SHP77 (cell line): Measurements from ENCODE around the gene CLDND1.
"Not testable (repeated sequence)": the region's sequence is repeated elsewhere in the genome, so short reads cannot be mapped to it uniquely, and the experiment has no call there.

Experiments used
- DNase-seq, 2 experiments: peaks; one replicate each; lab custom pipeline; 2025; lab: John Stamatoyannopoulos, UW

The CLDND1 gene

DNA sequence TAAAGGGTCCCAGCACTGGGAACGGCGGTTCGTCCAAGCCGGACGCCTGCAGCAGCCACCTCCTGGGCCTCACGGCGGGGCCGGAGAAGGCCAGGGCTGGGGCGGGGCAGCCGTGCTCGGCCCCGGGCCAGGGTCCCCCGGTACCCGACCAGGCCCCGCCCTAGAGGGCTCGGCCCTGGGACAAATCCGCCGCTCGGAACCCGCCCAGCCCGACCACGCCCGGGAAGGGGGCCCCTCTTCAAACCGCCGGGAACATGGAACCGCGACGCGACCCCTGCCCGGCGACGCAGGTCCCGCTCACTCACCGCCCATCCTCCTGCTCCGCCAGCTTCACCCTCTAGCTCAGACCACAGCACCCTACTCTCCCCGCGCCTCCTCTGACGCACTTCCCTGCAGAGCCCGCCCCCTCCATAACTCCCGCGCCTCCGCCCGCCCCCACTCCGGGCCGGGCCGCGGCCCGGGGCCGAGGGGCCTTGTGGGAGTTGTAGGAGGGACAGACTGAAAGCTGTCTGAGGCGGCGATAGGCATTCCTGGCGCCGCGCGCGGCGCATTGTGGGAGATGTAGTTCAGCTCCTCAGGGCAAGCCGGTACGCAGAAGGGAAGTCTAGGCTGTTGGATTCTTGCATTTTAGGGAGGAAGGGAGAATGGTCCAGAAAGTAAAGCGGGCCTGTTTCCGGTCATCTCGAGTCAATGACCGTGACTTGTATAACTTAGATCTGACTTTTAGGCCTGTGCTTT, at the start of gene CLDND1:
TSS of gene CLDND1 (minus strand) at position 359 of the 738 bp plus-strand sequence. CDS start 1,478 bp downstream, outside the sequence.
- peak; percentile 98 to 99 for DNase-seq

DNA sequence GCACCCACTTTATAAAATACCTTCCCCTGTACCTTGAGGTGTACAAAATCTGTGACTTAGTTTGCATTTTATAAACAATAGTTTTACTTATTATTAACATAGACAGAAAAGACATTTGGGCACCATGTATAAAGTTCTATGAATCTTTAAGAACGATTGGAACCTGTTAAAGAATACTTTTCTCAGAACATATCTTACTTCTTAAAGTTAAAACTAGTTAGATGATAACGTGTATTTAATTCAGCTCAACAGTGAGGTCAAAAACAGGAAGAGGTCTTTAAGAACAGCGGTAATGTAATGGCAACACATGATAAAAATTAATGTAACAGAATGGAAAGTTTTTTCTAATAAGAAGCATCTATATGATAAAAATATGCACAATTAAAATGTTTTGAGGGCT, 45.7 kb upstream of the CLDND1 start:
- DNase-seq: no peak

DNA sequence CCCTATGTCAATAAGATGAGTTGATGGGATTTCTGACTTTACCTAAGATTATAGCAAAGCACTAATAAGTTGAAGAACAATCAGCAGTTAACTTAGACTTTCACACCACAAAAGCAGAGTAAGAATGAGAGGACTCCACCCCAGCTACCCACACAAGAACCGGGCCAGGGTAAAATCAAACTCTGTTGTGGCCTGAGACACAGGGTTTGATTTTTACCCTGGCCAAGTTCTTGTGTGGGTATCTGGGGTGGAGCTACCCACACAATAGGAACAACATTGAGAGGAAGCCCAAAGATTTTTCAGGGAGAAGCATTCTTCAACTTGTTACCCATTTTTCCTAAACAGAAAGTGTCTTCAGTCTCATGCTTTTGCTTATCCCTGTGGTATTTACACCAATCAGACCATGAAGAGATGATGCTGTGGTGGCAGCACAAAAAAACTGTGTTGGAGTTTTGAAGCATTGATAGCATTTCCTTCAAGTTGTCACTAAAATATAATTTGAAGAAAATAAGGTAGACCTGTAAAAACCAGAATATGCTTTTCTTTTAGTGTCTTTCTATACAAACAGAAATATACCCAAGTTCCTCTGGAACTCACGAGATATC, 45.1 kb upstream of the CLDND1 start:
- DNase-seq: no peak

DNA sequence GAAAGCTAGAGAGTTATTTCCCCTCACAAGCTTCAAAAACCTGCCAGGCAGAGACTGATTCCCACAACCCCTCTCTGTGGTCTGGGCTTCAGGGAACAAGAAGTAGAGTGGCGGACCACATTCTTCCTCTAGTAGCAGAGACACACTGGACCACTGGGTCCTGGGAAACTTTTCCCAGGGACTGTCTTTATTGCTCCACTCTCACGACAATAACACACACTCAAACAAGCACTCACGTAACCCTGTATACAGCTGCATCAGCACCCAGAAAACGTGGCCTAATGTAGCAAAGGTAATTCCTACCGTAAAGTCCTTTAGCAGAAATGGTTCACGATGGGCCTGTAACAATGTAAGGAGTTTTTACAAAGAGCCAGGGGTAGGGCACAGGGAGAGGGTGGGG, 43.1 kb upstream of the CLDND1 start:
- DNase-seq: no peak

DNA sequence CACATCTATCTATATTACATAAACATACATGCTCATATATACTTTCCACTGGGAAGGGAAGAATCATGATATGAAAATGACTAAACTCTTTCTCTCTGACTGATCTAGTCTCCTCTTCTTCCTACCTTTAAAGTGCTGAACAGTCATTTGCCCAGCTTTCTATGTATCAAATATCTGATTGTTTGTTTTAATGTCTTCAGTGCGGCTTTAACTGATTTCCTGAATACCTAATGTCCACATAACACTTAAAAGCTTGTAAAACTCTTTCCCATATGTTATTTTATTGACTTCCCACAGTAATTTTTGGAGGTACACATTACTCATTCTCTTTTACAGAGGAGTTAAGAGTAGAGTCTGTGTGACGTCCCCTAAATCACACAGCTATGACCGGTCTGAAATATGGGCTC, 42.5 kb upstream of the CLDND1 start:
- peak in 1 of 2 experiments; percentile 8 for DNase-seq

DNA sequence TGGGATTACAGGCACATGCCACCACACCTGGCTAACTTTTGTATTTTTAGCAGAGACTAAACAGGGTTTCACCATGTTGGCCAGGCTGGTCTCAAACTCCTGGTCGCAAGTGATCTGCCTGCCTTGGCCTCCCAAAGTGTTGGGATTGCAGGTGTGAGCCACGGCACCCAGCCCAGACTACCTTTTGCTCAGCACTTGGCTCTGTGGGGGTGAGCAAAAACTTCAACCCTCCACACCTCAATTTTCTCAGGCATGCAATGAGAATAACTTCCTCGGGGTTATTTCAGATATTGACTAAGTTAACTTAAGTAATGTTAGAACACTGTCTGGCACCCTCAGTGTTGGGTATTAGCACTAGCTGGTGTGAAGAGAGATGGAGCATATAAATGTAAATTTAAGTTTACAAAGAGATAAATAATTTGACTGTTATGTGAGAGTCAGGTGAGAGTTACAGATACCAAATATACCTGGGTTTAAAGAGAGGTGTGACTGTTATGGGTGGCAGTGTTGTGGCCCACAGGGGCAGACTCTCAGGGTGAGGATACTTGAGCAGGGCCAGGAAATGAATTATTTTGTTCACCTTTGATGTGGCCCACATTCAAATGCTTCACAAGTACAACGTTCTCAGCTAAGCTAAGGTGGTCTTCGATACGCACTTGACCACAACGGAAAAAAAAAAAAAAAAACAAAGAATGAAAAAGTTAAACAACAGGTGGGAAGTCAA, 41.7 kb upstream of the CLDND1 start:
- DNase-seq: no peak

DNA sequence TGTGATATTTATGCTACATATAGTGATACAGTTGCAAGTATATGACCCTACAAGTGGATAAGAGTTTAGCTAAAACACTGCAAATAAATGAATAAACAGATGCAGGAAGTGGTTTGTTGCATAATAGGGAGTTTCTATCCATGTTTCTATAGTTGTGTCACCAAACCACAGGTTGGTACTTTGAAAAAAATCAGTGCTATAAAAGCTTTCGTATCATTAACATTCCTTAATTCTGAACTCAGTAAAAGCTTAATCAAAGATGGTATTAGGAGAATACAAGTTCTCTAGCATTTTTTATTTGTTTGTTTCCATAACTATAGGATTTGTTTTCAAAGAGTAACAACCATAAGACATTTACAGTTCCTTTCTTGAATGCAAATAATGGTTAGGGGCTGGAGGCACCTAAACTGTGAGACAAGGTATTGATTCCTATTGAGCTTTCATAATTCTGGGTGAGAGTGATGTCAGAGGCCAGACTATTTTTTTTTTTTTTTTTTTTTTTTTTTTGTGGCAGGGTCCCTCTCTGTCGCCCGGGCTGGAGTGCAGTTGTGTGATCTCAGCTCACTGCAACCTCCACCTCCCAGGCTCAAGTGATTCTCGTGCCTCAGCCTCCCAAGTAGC, 41.1 kb upstream of the CLDND1 start:
- DNase-seq: no peak

DNA sequence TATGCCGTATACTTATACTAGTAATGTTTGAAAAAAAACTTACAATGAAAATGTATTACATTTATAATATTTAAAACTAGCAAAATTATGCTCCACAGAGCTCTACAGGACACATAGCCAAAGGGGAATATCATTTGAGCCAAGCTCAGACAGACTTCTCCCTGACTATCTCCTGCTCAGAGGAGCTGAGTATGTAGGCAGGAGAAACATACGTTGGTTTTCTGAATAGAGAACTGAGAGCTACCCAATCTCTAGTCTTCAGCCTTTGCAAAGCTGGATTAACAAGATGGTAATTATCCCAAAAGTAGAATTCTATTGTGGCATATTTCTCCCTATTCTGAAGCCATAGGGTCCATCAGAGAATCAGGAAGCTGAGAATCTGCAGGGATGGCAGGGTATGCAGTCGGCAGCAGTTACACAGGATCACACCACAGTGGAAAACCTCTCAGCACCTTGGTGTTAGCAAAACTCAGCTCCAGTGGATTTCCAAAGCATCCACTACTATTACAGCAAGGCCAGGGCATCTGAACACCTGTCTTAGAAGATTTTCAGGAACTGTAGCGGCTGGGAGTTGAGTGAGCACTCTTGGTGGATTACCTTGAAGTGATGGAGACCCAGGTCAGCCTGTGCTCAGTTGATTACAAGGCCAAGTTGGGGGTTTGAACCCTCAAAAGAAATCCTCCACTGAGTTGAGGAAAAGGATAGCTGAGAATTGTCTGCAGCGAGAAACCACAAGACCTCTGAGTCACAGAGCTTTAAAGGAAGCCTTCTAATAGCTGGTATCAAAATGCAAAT, 39.2 kb upstream of the CLDND1 start:
- no peak for DNase-seq

DNA sequence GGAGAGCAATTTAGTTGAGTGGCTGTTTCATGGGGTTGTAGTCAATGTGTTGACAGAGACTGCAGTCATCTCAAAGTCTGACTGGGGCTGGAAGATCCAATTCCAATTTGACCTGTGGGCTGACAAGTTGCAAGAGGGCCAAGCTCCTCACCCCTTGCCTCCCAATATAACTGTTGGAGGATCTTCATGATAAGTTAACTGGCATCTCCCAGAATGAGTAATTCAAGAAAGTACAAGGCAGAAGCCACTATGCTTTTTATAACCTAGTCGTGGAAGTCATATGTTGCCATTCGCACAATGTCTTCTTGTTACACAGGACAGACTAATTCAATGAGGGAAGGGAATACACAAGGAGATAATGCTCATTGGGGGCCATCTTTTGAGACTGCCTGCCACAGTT, 38.2 kb upstream of the CLDND1 start:
- no peak for DNase-seq

DNA sequence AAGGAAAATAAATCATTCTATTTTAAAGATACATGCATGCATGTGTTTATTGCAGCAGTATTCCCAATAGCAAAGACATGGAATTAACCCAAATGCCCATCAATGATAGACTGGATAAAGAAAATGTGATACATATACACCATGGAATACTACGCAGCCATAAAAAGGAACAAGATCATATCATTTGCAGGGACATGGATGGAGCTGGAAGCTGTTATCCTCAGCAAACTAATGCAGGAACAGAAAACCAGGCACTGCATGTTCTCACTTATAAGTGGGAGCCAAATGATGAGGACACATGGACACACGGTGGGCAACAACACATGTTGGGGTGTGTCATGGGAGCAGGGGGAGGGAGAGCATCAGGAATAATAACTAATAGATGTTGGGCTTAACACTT, 37.1 kb upstream of the CLDND1 start:
- not testable (repeated sequence) for DNase-seq

DNA sequence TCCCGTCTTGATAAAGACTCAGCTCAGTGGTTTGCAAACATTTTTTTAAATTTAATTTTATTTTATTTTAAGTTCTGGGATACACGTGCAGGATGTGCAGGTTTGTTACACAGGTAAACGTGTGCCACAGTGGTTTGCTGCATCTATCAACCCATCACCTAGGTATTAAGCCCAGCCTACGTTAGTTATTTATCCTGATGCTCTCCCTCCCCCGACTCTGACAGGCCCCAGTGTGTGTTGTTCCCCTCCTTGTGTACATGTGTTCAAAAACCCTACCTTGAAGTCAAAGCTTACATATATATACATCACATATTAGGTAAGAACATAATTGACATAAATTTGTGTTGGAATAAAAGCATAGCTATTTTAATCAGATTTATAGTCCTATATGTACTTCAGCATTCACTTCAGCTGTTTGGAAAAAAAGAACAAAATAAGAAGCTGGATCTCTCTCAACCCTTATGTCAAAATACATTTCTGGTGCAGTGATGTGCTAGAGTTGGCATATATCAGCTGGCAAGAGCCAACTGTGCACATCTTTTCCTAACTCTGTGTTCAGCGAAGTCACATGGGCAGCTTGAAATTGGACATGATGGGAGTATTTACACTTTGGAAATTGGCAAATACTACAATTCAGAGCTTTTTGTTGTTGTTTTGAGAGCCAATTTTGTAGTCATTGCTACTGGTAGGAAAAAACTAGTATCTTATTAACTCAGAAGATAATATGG, 35.6 kb upstream of the CLDND1 start:
- no peak for DNase-seq

DNA sequence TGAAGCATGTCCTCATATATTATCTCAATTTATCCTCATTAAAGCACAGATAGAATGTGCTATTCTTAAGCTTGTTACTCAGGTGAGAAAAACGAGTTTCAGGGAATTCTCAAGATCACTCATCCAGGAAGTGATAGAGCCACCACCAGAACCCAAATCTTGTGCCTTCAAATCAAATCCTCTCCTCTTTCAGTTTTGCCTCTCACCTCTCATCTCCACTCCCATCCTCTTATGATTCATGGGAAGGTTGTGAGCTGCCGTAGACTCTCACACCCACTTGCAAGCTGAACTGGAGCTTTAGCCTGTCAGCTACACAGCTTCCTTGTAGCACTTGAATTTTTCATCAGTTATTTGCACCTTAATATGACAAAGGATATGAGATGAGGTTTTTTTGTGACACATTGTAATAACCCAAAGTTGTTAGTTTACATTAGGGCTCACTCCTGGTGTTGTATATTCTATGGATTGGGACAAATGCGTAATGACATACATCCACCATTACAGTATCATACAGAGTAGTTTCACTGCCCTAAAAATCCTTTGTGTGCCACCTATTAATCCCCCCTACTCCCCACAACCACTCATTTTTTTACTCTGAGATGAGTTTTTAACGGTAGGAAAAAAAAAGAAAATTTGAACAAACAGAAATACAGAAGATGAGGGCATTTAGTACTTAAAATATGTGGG, 34.8 kb upstream of the CLDND1 start:
- no peak for DNase-seq

DNA sequence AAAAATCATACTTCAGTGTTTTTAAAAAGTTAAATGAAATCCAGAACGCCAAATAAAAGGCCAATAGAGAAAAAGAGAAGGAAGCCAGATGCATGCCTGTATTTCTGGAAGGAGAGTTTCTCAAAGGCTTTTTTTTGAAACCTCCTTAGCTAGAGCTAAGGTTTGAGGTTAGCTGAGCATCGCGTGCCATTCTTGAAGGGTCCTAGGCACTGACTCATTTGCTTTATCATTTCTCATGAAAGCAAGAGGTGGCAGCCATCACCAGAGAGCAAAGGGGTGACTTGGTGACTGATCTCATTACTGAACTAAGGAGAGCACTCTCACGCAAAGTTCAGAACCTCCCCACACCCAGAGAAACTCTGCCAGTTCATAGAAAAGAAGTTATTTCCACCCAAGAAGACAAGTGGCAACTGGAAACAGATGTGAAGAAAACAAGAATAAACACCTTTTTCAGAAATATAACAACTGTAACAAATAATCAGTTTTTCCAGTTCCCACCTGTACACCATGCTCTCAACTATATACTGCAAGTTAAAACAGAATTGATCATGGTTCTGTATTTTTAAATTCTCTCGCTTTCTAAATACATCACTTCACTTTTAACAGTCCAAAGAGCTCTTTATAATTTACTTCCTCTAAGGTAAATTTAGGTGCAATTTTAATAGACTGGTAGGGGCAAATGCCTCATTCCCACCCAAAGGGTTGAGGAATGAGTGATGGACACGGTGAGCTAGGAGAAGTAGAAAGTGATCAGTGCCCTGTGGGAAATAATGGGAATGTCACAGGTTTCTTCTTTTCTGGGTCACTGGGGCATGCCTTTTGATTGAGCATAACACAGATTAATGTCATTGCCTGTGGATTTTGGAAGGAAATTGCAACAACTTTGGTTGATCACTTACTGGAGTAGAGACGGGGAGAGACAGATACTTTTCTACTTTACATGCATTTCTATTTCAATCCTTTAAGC, 33.7 kb upstream of the CLDND1 start:
- DNase-seq: no peak

DNA sequence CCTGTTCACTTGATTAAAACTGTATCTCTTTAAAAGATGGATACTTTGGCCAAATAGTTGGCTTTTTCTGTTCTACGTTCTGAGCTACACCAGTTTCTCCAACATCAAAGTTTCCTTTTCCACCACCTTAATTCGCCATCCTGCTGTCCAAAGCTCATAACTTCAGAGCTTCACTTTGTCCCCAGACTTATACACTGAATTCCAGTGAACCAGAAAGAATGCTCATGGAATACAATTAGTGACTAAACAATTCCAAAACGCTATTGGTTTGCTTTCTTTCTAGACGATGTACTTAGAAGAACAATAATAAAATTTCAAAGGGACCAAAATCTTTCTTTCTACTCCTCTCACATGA, 32.3 kb upstream of the CLDND1 start:
- DNase-seq: no peak

DNA sequence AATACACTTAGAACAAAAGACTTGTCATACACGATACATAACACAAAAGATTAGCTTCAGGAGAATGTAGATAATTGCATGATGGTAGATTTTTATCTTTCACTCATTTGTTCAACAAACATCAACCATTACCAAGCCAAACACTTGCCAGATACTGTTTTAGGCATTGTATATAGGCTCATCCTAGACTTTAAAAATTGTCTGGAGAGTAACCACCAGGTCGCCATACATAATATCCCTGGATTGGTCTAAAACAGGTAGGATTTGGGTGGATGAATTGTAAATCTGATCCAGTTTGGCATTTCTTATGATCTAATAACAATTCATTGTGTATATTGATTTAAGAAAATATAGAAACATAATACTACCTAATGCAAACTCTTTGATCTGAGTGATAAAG, 31.9 kb upstream of the CLDND1 start:
- no peak for DNase-seq

DNA sequence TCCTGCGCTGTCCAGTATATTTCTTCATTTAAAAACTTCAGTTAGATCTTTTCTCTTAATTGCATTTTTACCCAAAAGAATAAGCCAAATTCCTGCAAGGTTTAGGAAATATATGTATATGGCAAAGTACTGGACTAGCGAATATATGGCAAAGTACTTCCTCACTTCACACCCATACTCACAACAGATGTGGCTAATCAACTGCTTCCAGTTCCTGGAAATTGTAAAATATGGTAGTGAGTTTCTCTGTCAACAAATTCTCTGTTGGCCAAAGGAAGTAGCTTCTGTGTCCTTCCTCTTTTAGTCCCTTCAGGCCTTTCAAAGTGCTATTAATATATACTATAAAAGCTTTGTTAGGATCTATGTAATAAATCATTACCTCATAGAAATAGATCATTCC, 31.1 kb upstream of the CLDND1 start:
- DNase-seq: no peak

DNA sequence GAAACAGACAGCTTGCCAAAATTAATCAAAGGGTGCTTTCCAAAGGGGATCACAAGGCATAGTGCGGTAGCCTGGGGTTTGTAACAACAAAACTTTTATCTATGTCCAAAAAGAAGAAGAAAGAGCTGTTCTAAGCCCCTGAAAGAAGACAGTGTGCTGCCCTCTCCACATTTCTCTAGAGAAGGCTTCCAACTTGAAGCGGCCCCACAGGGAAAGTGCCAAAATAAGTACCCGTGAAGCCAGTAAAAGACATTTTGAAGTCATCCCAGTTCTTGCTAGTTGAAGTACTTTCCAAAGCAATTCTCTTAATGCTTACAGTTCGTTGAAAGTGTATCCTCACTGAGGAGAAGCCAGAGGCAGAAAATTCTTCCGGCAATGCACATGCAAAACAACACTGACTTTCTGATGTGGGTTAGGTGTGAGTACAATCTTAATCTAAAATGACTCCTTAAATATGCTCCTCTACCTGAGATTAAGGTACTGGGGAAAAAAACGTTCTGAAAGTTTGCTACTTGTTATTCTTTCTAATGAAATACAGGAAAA, 30.4 kb upstream of the CLDND1 start:
- DNase-seq: no peak

DNA sequence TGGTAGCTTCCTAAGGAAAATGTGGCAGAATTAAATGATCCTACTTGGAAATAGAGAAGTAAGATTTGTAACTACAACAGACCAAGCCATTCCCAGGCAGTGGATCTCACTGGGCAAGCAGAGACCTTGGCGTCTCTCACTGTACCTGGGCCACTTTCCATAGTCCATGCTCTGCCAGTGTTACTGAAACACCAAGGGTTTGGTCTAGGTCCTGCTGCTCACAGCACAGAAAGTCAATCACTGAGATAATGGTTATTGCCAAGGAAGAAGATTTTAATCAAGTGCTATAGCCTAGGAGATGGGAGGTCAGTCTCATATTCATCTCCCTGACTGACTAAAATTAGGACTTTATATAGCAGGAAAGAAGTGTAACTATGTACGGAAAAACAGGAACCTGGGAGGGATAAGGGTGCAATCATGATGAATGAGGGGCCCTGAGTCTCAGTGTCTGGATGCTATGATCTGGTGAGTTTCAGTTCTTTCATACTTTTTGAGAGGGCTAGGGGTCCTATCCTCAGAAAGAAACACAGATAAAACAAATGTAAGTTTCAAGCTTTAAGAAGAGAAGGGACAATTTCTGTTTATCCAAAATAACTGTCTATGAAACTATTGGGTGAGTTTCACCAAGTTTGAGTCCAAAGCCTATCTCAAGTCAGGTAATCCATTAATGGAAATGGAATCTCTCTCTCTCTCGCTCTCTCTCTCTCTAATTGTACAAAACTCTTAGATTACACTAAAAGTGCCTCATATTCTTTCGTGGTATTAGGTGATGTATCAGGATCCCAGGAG, 29.7 kb upstream of the CLDND1 start:
- no peak for DNase-seq
